B cell (primary cell): ENCODE results near the gene IGSF22.

Experiments used
- CTCF ChIP-seq: fragments of 200-600 bp; IDR thresholded peaks from one replicate; pipeline ENCODE4 v1.8.0; 2022; ENCODE audit warnings: antibody characterized with exemption, mild to moderate bottlenecking
- EZH2 ChIP-seq: IDR thresholded peaks from 2 replicates; pipeline ENCODE4 v1.6.1; 2012; ENCODE audit warnings: borderline replicate concordance, low read depth, mild to moderate bottlenecking, moderate library complexity, low read length; ENCODE audit not compliant: insufficient read depth, poor library complexity, severe bottlenecking

DNA sequence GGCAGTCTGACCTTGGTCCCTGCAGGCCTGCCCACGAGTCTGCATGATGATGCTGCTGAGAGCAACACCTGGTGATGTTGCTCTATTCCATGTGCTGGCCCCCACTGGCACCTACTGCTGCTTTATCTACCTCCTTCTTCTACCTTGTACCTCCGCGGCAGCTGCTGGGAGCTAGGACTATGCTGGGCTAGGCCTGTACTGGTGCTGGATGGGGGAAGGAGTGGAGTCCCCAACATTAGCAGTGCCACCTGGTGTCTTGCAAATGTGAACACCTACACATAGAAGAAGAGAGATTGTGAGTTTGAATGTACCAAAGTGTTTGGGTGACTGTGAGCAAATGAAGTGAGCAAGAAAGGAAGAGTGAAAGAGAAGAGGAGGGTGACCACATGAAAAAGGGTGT, 35.2 kb upstream of the IGSF22 start:
- TF ChIP-seq CTCF: no peak
- TF ChIP-seq EZH2: no peak
